IPS-18c (cell line): ENCODE results near the gene CTNND2.

Source experiments
- H3K4me3 ChIP-seq: 2 replicates; pipeline ENCODE4 v1.7.0; 2013; ENCODE audit warnings: low read depth, mild to moderate bottlenecking, low read length, moderate library complexity; ENCODE audit not compliant: insufficient read depth
- H3K9me3 ChIP-seq: one replicate; pipeline ENCODE4 v1.6.1; 2013; ENCODE audit warnings: mild to moderate bottlenecking, low read length, moderate library complexity; ENCODE audit not compliant: control insufficient read depth, insufficient read depth

CTNND2 gene, protein sequence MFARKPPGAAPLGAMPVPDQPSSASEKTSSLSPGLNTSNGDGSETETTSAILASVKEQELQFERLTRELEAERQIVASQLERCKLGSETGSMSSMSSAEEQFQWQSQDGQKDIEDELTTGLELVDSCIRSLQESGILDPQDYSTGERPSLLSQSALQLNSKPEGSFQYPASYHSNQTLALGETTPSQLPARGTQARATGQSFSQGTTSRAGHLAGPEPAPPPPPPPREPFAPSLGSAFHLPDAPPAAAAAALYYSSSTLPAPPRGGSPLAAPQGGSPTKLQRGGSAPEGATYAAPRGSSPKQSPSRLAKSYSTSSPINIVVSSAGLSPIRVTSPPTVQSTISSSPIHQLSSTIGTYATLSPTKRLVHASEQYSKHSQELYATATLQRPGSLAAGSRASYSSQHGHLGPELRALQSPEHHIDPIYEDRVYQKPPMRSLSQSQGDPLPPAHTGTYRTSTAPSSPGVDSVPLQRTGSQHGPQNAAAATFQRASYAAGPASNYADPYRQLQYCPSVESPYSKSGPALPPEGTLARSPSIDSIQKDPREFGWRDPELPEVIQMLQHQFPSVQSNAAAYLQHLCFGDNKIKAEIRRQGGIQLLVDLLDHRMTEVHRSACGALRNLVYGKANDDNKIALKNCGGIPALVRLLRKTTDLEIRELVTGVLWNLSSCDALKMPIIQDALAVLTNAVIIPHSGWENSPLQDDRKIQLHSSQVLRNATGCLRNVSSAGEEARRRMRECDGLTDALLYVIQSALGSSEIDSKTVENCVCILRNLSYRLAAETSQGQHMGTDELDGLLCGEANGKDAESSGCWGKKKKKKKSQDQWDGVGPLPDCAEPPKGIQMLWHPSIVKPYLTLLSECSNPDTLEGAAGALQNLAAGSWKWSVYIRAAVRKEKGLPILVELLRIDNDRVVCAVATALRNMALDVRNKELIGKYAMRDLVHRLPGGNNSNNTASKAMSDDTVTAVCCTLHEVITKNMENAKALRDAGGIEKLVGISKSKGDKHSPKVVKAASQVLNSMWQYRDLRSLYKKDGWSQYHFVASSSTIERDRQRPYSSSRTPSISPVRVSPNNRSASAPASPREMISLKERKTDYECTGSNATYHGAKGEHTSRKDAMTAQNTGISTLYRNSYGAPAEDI (N-terminal part only)

GRCh38 chr5:11904265-11904906, at the start of gene CTNND2:
Gene CTNND2 (minus strand): TSS chr5:11904446. CDS start chr5:11903853, 593 bp downstream.
- H3K4me3 ChIP-seq, result peak within 1 kb of the TSS; percentile 64
- H3K9me3 ChIP-seq, result no peaks in the 10 kb centered on the region

- H3K4me3 ChIP-seq, result no peak overlapping the region
- no peaks in the 10 kb centered on the region for H3K9me3 ChIP-seq
Measured at GRCh38 chr5:11946317-11946716, 42.1 kb upstream of the CTNND2 start.

DNA sequence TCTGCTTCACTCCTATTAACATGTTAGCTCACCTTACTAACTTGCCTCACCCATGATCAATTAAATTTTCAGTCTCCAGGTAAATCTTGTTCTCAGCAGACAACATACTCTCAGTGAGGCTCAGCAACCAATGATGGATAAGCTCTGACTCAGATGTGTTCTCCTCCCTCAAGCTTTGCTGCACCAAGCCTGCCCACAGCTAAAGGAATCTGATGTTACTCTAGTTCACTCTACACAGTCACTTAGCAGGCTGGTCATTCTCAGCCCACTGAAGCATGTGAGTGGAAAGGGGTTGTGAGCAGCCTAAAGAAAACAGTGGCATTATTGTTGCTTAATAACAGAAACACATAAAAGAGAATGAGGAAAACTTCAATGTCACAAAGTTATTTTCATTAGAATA, 37.3 kb upstream of the CTNND2 start:
- H3K9me3 ChIP-seq, result no peaks in the 10 kb centered on the region
- H3K4me3 ChIP-seq, result no peak overlapping the region

GRCh38 chr5:11931638-11932037, 27.4 kb upstream of the CTNND2 start:
- no peaks in the 10 kb centered on the region for H3K9me3 ChIP-seq
- no peak overlapping the region for H3K4me3 ChIP-seq

DNA sequence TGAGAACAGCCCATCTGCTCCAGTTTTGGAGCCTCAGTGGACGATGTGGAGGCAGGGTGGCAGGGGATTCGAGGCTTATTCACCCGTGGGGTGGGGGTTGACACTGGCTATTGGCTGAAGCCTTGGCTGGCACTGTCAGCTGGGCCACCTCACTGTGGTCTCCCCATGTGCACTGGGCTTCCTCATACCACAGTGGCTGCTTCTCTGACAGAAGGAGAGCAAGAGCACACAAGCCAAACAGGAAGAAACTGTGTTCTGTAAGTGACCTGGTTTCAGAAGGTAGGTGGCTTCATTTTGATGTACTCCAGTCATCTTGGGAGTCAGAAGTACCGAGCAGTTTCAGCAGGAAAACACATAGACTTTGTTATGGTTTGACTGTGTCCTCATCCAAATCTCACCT, 24.7 kb upstream of the CTNND2 start:
- H3K9me3 ChIP-seq, result no peaks in the 10 kb centered on the region
- no peak overlapping the region for H3K4me3 ChIP-seq

DNA sequence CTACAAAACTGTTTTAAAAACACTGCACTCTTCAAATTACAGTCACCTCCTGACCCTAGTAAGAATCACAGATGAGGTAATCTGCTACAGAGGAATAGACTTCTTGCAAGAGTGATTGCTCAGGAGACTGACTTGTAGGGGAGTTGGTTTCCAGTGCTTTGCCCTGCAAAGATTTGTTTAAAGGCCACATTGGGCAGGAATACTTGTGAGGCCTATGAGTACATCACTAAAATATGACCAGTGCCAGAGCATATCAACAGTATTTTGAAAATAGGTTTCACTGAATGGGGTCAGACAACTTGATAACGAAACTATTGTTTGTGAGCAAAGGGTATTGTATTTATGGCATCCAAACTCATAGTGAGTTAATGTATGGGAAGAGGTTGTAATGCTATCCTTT, 21.5 kb upstream of the CTNND2 start:
- H3K9me3 ChIP-seq, result no peaks in the 10 kb centered on the region
- H3K4me3 ChIP-seq, result no peak overlapping the region

DNA sequence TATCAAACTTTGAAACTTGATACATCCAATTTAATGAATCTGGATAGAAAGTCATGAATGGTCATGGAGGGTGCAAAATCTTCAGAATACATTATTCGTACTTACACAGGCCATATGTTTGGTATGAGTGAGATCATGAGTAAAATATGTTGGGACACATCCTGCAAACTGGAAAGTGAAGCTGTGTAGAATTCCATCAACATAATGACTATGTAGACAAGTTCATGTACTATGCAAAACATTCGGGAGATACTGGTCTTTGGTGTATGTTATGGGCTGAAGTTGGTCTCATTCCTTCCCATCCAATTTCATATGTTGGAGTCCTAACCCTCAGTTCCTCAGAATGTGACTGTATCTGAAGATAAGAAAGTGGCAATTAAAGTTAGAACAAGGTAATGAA, 18.1 kb upstream of the CTNND2 start:
- Histone ChIP-seq H3K9me3 (no peaks in the 10 kb centered on the region), H3K4me3 (no peak overlapping the region)

- H3K9me3 ChIP-seq, result no peaks in the 10 kb centered on the region
Measured at GRCh38 chr5:11918463-11919045, 14.3 kb upstream of the CTNND2 start.

DNA sequence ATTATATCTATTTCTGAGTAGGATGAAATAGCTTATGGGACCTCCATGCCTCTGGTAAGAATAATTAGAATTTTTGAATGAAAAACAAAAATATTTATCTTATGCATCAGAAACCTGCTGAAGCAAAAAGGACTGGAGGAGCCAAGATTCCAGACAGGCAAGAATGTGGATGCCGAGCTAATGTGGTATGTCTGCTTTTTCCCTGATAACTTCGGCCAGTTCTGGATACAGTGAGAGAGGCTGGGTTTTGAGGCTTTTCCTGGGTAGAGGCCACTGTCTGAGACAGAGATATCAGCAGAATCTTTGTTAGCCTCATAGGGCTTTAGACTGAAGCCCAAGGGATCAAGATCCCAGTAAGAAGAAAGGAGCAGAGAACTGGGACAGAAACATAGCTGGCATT, 5.2 kb upstream of the CTNND2 start:
- Histone ChIP-seq H3K9me3 (no peaks in the 10 kb centered on the region), H3K4me3 (no peak overlapping the region)

More at GRCh38 chr5:11918463-11919045, 14.3 kb upstream of the CTNND2 start:
- H3K4me3 ChIP-seq, result no peak overlapping the region

DNA sequence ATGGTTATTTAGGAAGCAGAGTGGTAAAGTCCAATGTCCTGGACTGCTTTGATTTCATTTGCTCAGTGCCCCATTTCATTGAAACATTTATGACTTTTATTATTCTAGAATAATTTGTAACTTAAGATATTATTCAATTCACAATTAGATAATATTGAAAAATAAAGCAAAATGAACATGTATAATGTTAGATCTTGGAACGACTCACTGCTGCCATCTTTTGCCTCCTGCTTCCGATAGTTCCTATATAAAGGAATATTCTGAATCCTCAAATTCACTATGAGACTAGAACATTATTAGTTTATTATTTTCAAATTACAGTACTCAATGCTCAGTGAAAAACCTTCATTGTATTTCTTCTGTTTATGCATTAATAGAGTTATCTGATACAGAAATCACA, 2.3 kb upstream of the CTNND2 start:
- no peaks in the 10 kb centered on the region for H3K9me3 ChIP-seq
- no peak overlapping the region for H3K4me3 ChIP-seq

DNA sequence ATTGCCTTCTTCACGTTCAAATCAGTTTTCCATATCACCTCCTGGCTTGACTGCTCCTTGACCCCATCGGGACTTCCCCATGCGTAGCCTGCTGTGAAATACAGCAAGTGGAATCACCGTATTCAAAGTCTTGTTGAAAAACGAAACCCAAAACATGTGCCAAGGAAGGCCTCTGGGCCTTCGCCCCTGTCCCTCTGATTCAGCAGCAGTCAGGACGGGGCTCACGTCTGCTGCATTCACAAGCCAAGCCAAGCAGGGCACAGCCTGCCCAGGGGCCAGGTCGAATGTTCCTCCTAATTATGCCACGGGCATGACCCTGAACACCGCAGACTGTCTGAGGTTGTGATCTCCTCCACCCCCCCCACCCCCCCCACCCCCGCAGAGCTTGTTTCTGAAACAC, 960 bp upstream of the CTNND2 start:
- Histone ChIP-seq H3K4me3 (no peak overlapping the region; the same call in 1 of the 2 replicates), H3K9me3 (no peaks in the 10 kb centered on the region)

- Histone ChIP-seq H3K9me3 (no peaks in the 10 kb centered on the region), H3K4me3 (peak overlapping the region; percentile 64)
Measured at GRCh38 chr5:11903614-11904264, 507 bp downstream of the CTNND2 start.

DNA sequence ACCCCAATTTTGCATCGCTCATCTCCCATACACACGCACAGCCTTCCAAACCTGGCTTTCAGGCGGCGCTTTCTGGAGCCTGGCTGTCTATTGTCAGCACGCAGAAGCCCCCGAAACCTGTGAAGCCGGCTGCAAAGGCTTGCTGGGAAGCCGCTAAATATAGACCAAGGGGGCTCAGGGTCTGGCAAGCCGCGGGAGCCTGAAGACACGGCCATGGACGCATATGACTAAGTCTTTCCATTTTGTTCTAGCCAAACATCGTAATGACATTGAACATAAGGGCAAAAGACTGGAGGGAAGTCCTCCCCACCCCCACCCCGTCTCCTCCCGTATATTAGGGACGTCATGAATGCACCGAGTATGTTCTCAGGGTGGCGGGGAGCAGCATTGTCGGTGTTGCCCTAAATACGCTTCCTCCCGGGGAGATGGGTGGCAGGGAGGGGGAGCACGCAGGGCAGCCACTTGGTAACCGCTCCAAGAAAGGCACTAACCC, 1.1 kb downstream of the CTNND2 start:
- H3K4me3 ChIP-seq, result peak overlapping the region; percentile 64
- no peaks in the 10 kb centered on the region for H3K9me3 ChIP-seq

DNA sequence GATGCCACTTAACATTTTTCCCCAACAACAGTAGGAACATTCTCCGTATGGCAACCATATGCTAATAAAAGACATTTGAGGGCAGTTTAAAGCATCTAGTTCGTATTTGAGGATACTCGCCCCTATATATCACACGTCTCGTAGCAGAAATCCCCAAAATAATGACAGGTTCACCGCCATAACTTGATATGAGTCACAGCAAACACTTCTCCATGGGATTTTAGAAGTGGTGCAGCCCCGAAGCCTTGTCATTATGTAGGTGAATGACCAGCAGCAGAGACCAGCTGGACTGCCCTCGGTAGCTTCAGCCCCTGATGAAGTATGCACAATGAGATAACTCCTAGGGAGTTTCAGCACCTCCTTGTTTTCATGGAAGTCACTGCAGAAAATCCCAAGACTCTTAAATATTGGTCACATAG, 2.0 kb downstream of the CTNND2 start:
- Histone ChIP-seq H3K4me3 (no peak overlapping the region), H3K9me3 (no peaks in the 10 kb centered on the region)

- no peak overlapping the region for H3K4me3 ChIP-seq
Measured at GRCh38 chr5:11898787-11899186, 5.5 kb downstream of the CTNND2 start.

GRCh38 chr5:11897781-11898180, 6.5 kb downstream of the CTNND2 start:
- Histone ChIP-seq H3K9me3 (no peaks in the 10 kb centered on the region), H3K4me3 (no peak overlapping the region)

More at GRCh38 chr5:11898787-11899186, 5.5 kb downstream of the CTNND2 start:
- no peaks in the 10 kb centered on the region for H3K9me3 ChIP-seq
